Smooth muscle cell (in vitro differentiated cells): ENCODE data around the gene RFC3. TPM values are rescaled to one million over a fixed set of nuclear protein-coding genes. Genes with fewer than 3 reads are reported as not detected.
A peak's percentile ranks its signal among the peaks of the same experiment; 100 is the strongest.

Experiments
- DNase-seq: peaks from one replicate; lab custom pipeline; 2025; ENCODE audit not compliant: unreplicated experiment; lab: John Stamatoyannopoulos, UW
- H2AFZ ChIP-seq: fragments of 200-600 bp; sonication (generic); 2 replicates; pipeline ENCODE4 v1.6.0; 2016; ENCODE audit warnings: antibody characterized with exemption, low read depth, mild to moderate bottlenecking
- H3F3A ChIP-seq: fragments of 200-600 bp; sonication (generic); 2 replicates; pipeline ENCODE4 v1.6.0; 2017; ENCODE audit warnings: antibody characterized with exemption, low read depth
- H3K27ac ChIP-seq: fragments of 200-600 bp; sonication (generic); 2 replicates; pipeline ENCODE4 v1.5.1; 2016; ENCODE audit warnings: low read depth, mild to moderate bottlenecking
- H3K27me3 ChIP-seq: fragments of 200-600 bp; sonication (generic); 2 replicates; pipeline ENCODE4 v1.6.1; 2016; ENCODE audit warnings: low read depth, mild to moderate bottlenecking
- H3K36me3 ChIP-seq: fragments of 200-600 bp; sonication (generic); 2 replicates; pipeline ENCODE4 v1.5.1; 2016; ENCODE audit warnings: low read depth
- H3K4me1 ChIP-seq: fragments of 200-600 bp; sonication (generic); 2 replicates; pipeline ENCODE4 v1.5.1; 2016; ENCODE audit warnings: low read depth
- H3K4me2 ChIP-seq: fragments of 200-600 bp; sonication (generic); 2 replicates; pipeline ENCODE4 v1.6.0; 2016; ENCODE audit warnings: mild to moderate bottlenecking
- H3K4me3 ChIP-seq: fragments of 200-600 bp; sonication (generic); 2 replicates; pipeline ENCODE4 v1.5.1; 2016; ENCODE audit warnings: mild to moderate bottlenecking
- H3K79me2 ChIP-seq: fragments of 200-600 bp; sonication (generic); 2 replicates; pipeline ENCODE4 v1.6.0; 2016; ENCODE audit warnings: low read depth, mild to moderate bottlenecking
- H3K9ac ChIP-seq: fragments of 200-600 bp; sonication (generic); 2 replicates; pipeline ENCODE4 v1.6.0; 2016; ENCODE audit warnings: low read depth
- H3K9me3 ChIP-seq: fragments of 200-600 bp; sonication (generic); replicated peaks from 2 replicates; pipeline ENCODE4 v1.5.1; 2016; ENCODE audit warnings: low read depth
- H4K20me1 ChIP-seq: fragments of 200-600 bp; sonication (generic); 2 replicates; pipeline ENCODE4 v1.6.0; 2016; ENCODE audit warnings: low read depth
- WGBS: methylation state at CpG from one replicate; pipeline ENCODE4 v1.1.7; 2016; ENCODE audit warnings: low lambda C conversion rate; 5-methylcytosine and 5-hydroxymethylcytosine counted together
- polyA plus RNA-seq: library from polyadenylated mRNA; unstranded; fragments of >200 nt; fragmentation: Nextera tagmentation; extraction: Ambion mirVana; gene quantifications from 2 replicates; pipeline ENCODE4 v1.2.1, GENCODE V29; 2016
- total RNA-seq: library from RNA; depleted of rRNA; stranded (reverse); fragments of >200 nt; gene quantifications from 2 replicates; pipeline ENCODE4 v1.2.3, GENCODE V29; 2014
- TF ChIP-seq, protein P1 (sequence below): fragments of 200-600 bp; sonication (generic); IDR thresholded peaks from 2 replicates; pipeline ENCODE4 v1.5.1; 2017; ENCODE audit warnings: borderline replicate concordance, mild to moderate bottlenecking, antibody characterized with exemption; ENCODE audit not compliant: insufficient read depth, poor library complexity, severe bottlenecking

Gene RFC3
- total and polyA plus RNA-seq, 2 experiments from 2014 or later, result 7.3 to 11.6 TPM

DNA sequence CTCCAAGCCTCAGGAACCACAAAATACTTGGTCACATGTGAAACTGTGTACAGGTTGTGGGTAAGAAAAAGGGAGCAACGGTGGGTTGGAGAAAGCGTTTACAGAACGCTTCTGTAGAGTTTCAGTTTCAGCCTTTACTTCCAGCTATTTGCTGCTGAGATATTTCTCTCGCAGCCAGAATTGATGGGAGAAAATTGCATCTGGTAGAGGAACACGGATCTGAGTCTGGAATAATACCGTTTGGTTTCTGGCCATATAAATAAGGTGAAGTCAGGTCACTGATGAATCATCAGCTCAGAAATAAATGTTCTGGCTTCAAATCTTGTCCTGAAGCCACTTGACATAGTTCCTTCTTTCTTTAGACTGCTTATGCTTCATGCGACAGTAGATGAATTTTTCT, 20.3 kb upstream of the RFC3 start:
- Histone ChIP-seq H3K4me1 (no peaks in the 10 kb centered on the region), H3K9ac (no peak overlapping the region), H4K20me1 (no peaks in the 10 kb centered on the region), H3K79me2 (no peaks in the 10 kb centered on the region), H3K27me3 (peaks cover 5% of the 10 kb centered on the region), H2AFZ (no peak overlapping the region), H3K27ac (no peak overlapping the region), H3K4me3 (no peak overlapping the region), H3F3A (no peaks in the 10 kb centered on the region), H3K4me2 (no peak overlapping the region), H3K9me3 (no peaks in the 10 kb centered on the region), H3K36me3 (no peaks in the 10 kb centered on the region)
- TF ChIP-seq, protein P1, sequence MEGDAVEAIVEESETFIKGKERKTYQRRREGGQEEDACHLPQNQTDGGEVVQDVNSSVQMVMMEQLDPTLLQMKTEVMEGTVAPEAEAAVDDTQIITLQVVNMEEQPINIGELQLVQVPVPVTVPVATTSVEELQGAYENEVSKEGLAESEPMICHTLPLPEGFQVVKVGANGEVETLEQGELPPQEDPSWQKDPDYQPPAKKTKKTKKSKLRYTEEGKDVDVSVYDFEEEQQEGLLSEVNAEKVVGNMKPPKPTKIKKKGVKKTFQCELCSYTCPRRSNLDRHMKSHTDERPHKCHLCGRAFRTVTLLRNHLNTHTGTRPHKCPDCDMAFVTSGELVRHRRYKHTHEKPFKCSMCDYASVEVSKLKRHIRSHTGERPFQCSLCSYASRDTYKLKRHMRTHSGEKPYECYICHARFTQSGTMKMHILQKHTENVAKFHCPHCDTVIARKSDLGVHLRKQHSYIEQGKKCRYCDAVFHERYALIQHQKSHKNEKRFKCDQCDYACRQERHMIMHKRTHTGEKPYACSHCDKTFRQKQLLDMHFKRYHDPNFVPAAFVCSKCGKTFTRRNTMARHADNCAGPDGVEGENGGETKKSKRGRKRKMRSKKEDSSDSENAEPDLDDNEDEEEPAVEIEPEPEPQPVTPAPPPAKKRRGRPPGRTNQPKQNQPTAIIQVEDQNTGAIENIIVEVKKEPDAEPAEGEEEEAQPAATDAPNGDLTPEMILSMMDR, result no peak
- WGBS, result 78% methylated on average over 7 of the region's 7 CpGs
- no peak for DNase-seq

- H3K27ac ChIP-seq, result no peak overlapping the region
- no peak overlapping the region for H3K4me2 ChIP-seq
- no peaks in the 10 kb centered on the region for H4K20me1 ChIP-seq
- H3K4me1 ChIP-seq, result no peaks in the 10 kb centered on the region
- H3K27me3 ChIP-seq, result peaks cover 5% of the 10 kb centered on the region
- no peak overlapping the region for H2AFZ ChIP-seq
- H3F3A ChIP-seq, result no peaks in the 10 kb centered on the region
- no peaks in the 10 kb centered on the region for H3K9me3 ChIP-seq
- TF ChIP-seq, protein P1, result no peak
- H3K4me3 ChIP-seq, result no peak overlapping the region
- no peaks in the 10 kb centered on the region for H3K36me3 ChIP-seq
- no peaks in the 10 kb centered on the region for H3K79me2 ChIP-seq
- no peak for DNase-seq
- WGBS, result 76% methylated on average over 3 of the region's 3 CpGs
- H3K9ac ChIP-seq, result no peak overlapping the region
Measured at GRCh38 chr13:33798023-33798422, 19.9 kb upstream of the RFC3 start.

DNA sequence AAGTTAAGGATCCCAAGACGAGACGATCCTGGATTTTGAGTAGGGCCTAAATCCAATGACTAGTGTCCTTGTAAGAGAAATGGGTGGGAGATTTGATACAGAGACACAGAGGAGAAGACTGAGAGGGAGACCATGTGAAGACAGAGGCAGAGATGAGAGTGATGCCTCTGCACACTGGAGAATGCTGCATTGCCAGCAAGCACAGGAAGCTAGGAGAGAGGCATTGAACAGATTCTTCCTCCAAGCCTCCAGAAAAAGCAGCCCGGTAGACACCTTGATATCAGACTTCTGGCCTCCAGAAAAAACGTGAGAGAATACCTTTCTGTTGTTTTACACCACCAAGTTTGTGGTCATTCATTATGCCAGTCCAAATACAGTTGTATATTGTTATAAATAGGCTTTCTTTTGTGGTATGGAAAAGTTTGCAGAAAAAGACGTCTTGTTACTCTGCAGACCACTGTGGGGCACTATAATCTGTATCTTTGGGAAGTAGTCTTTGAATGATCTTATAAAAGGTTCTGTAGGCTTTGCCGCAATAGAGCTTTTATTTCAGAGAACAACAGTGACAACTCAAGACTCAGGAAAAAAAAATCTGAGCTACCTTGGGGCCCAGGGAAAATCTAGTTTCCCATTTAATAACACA, 17.9 kb upstream of the RFC3 start:
- TF ChIP-seq, protein P1, result peak; percentile 38
- no peak overlapping the region for H3K27ac ChIP-seq
- H3K4me3 ChIP-seq, result no peak overlapping the region
- no peak for DNase-seq
- peak overlapping the region; percentile 66 for H3K4me2 ChIP-seq
- H3K9ac ChIP-seq, result no peak overlapping the region
- no peaks in the 10 kb centered on the region for H3F3A ChIP-seq
- no peaks in the 10 kb centered on the region for H3K79me2 ChIP-seq
- peak overlapping the region; percentile 22 for H2AFZ ChIP-seq
- no peaks in the 10 kb centered on the region for H3K9me3 ChIP-seq
- WGBS, result 56% methylated on average over 6 of the region's 6 CpGs
- H3K27me3 ChIP-seq, result peaks cover 5% of the 10 kb centered on the region
- no peaks in the 10 kb centered on the region for H3K4me1 ChIP-seq
- H4K20me1 ChIP-seq, result no peaks in the 10 kb centered on the region
- H3K36me3 ChIP-seq, result no peaks in the 10 kb centered on the region

DNA sequence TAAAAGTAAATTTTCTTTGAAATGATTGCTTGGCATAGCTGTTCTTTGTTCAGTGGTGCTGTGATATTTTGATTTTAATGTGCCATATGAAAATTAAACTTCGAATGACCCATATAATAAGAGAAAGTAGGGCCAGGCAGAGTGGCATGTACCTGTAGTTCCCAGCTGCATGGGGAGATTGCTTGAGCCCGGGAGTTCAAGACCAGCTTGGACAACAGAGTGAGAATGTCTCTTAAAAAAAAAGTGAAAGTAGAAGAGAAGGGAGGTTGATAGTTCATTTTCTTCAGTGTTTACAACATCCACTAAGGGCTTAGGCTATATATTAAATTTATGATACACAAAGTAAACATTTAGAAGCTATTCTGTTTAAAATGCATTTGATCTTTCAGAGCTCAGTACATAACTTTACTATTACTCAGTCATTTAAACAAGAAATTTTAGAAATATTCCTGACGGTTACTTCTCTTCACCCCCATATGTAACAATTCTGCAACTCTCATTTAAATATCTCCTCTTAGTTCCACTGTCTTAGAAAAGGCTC, 17.2 kb upstream of the RFC3 start:
- Histone ChIP-seq H3K79me2 (no peaks in the 10 kb centered on the region), H3K4me2 (peak overlapping the region; percentile 66), H3K27ac (no peak overlapping the region), H3K27me3 (peaks cover 9% of the 10 kb centered on the region), H3K36me3 (no peaks in the 10 kb centered on the region), H3K9me3 (no peaks in the 10 kb centered on the region), H3K9ac (no peak overlapping the region), H3F3A (no peaks in the 10 kb centered on the region), H2AFZ (peak overlapping the region; percentile 22), H4K20me1 (no peaks in the 10 kb centered on the region), H3K4me1 (no peaks in the 10 kb centered on the region), H3K4me3 (no peak overlapping the region)
- TF ChIP-seq, protein P1, result no peak
- WGBS, result 30% methylated on average over 3 of the region's 3 CpGs
- no peak for DNase-seq
